HG03432 (cell line): ENCODE data around the gene NOP9.
A peak's percentile ranks its signal among the peaks of the same experiment; 100 is the strongest.

Experiments used
- ATAC-seq: cut with Tn5 transposase; IDR thresholded peaks from one replicate; pipeline ENCODE4 v1.9.1; 2021; ENCODE audit warnings: mild to moderate bottlenecking, moderate library complexity; ENCODE audit not compliant: unreplicated experiment

NOP9 gene

DNA sequence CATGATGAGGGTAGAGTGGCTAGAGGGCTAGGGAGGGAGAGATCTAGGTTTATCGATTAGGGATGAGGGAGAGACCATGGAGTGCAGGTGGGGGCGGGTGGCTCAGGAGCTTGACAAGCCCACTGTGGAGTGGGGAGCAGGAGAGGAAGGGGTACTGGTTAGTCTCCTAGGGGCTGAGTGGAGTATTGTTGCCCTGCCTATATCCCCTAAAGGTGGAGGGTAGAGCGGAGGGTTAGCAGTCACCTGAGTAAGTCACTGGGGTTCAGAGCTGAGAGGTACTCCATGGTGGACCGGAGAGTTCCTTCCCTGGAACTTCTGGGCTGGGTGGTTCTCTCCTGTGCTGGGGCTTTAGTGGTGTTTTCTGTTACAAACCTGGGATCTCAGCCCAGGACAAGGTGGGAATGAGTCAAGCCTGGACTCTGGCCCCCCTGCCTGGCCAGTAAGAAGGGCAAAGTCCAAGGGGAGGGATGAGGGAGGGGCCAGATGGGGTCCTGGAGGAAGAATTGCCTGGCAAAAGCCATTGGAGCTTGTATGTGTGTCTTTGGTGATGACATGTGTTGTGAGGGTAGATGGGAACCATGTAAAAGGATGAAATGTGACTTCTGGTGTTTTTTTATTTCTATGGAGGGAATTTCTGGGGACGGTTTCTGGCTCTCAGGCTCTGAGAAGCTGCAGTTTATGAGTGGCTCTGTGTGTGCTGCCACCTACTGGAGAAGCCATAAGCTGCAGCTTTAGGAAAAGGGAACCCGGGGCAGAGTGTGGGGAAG lies 8.1 kb downstream of the NOP9 start, which contains the start of gene CIDEB:
Gene CIDEB (minus strand): TSS at position 403 of the 767 bp plus-strand sequence. CDS start 119 bp downstream, at position 284.
- peak; percentile 32 for ATAC-seq

DNA sequence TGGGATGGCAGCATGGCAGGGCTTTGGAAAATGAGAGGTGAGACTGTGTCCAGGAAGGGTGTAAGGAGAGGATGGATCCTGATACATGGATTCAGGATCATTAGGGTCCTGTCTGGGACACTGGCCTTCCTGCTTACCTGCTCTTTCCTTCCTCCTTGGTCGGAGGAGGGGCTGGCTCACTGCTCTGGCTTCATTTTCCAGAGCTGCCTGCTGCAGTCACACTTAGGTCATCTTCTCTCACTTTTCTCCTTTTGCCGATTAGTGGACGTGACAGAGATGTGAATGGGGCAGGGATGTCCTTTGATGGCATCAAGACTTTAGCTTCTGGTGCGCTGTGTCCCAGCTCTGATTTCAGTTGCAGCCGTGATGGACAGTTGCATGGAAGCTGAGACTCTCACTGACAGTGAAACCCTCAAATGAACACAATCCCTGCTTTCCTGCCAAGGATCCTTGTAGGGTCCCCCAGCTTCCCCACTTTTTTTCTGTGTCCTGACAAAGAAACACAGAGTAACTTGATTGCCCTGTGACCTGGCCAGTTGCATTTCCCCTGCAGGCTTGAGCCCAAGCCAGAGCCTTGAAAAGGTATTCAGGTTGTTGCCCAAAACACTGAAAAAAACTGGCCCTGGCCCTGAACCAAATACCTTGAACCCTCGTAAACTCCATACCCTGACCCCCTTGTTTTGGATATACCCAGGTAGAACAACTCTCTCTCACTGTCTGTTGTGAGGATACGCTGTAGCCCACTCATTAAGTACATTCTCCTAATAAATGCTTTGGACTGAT lies 8.9 kb downstream of the NOP9 start:
- ATAC-seq: no peak

DNA sequence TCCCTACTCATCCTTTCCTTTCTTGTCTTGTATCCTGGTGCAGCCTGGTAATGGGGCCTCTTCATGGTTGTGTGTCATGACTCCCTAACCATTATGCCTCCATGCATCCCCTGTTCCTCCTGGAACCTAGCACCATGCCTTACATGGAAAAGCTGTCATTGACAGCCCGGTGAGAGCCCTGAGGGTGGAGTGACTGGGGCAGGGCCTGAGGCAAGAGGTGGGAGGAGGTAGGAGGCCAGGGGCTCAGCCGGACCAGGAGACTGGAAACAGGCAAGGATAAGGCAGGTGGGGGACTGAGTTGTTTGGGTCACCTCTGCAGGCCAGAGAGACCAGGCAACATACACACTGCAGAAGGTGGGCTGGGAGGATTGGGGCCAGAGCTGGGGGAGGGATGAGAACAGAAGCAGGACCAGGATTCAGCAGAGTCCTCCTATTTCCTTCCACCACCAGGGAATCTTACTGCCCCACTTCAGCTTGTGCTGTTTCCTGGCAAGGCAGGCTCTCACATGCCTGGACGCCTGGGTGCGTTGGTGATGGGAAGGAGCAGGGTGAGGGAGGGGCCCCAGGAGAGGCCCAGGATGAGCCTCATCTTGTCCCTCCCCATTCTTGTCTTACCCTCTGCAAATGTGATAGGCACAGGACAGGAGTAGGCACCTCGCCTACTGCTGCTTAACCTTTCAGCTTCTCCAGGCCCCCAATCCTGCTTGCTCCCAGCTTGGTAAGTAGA lies 10.1 kb downstream of the NOP9 start, which contains the start of gene LTB4R2:
Gene LTB4R2 (plus strand): TSS at position 603 of the 727 bp plus-strand sequence. CDS start 525 bp downstream, outside the sequence.
- no peak for ATAC-seq

DNA sequence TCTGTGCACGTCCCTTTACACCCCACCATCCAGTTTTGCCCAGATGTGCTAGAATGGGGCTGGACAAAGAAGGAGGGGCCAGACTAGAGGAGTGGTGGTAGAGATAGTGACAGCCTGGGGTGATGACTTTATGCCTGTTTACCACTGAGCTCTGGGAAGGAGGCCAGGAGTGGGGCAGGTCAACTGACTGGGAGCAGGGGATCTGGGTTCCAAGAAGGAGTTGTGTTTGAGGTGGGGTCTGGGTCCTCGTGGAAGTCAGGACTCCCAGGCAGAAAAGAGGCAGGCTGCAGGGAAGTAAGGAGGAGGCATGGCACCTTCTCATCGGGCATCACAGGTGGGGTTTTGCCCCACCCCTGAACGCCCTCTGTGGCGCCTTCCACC lies 10.6 kb downstream of the NOP9 start:
- no peak for ATAC-seq

DNA sequence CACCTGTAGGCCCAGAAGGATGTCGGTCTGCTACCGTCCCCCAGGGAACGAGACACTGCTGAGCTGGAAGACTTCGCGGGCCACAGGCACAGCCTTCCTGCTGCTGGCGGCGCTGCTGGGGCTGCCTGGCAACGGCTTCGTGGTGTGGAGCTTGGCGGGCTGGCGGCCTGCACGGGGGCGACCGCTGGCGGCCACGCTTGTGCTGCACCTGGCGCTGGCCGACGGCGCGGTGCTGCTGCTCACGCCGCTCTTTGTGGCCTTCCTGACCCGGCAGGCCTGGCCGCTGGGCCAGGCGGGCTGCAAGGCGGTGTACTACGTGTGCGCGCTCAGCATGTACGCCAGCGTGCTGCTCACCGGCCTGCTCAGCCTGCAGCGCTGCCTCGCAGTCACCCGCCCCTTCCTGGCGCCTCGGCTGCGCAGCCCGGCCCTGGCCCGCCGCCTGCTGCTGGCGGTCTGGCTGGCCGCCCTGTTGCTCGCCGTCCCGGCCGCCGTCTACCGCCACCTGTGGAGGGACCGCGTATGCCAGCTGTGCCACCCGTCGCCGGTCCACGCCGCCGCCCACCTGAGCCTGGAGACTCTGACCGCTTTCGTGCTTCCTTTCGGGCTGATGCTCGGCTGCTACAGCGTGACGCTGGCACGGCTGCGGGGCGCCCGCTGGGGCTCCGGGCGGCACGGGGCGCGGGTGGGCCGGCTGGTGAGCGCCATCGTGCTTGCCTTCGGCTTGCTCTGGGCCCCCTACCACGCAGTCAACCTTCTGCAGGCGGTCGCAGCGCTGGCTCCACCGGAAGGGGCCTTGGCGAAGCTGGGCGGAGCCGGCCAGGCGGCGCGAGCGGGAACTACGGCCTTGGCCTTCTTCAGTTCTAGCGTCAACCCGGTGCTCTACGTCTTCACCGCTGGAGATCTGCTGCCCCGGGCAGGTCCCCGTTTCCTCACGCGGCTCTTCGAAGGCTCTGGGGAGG lies 11.3 kb downstream of the NOP9 start, which contains the start of gene LTB4R:
Gene LTB4R (plus strand): TSS at position 857 of the 959 bp plus-strand sequence. CDS start 4,150 bp downstream, outside the sequence.
- ATAC-seq: peak; percentile 80

DNA sequence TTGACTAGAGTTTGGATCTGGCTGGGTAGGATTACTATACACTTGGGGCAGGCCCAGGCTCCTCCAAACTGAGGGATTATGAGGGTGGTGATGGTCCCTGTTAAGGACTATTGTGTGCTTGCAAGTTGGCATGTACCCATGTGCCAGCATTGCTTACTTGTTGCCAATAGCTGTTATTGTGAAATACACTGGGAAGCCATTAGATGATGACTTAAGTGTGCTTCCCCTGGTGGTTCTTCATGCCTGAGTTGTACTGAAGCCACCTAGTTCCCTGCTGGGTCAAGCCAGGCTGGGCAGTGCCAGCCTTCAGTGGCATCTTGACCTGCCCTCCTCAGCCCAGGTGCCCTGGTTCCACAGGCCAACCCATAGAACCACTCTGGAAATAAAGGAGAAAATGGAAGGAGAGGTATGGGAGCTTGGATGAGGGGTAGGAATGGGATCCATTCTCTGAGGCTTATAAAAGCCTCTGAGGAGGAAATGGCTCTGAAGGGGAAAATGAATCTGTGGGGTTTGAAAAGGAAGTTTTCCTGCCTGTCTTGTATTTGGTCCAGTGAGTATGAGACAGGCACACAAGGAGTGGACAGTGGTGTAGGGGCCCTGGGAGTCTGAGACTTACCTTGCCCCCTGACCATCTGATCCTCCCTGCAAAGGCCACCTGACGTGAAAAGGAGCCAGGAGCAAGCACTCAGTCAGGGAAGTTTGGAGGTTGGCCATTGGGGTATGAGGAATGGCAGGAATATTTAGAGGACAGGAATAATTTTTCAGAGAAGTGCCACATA lies 12.4 kb downstream of the NOP9 start:
- ATAC-seq: no peak

DNA sequence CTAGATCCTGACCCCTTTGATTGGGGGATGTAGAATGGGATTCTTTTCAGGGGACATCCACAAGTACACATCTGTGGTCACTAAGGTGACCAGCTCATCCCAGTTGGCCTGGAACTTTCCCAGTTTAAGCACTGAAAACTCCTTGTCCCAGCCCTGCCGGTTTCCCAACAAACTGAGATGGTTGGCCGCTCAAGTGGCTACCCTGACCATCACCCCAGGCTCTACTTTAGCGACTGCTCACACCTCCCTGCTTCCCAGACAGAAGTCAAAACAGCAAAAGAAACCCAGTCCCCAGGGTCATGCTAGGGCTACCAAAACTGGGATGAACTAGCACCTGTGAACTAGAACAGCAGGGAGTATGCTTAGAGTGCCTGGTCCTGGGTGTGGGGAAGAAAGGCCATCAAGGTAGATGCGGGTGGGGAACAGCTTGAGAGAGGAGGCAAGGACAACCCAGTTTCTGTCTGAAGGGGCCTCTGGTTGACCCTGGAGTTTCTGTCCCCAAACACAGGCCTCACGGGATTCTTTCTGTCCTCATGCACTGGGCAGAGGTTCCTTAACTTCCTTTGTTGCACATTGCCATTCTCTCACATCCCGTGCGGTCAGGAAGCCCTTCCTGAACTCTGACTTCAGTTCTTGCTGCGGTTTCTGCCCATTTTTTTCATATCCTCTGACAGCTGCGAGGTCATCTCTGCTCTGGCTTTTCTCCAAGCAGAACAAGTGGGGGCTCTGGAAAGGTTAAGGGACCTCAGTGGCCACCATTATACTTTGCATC lies 13.3 kb downstream of the NOP9 start:
- ATAC-seq: no peak

DNA sequence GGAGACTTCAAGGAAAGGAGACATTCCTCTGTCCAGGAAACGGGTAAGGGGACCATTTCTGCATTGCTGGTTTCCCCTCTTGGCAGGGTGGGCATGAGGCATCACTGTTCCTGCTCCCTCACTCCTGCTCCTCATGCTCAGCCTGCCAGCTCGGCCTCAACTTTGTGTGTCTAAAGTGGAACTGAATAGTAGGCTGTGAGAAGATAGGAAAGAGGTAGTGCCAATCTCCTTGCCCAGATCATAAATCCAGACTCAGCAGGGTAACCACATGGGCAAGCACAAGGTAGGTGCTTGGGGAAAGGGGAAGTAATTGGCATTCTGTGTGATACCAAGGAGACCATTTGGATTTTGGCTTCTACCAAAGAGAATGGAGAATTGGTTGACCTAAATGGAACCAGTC lies 14.3 kb downstream of the NOP9 start:
- ATAC-seq: no peak

DNA sequence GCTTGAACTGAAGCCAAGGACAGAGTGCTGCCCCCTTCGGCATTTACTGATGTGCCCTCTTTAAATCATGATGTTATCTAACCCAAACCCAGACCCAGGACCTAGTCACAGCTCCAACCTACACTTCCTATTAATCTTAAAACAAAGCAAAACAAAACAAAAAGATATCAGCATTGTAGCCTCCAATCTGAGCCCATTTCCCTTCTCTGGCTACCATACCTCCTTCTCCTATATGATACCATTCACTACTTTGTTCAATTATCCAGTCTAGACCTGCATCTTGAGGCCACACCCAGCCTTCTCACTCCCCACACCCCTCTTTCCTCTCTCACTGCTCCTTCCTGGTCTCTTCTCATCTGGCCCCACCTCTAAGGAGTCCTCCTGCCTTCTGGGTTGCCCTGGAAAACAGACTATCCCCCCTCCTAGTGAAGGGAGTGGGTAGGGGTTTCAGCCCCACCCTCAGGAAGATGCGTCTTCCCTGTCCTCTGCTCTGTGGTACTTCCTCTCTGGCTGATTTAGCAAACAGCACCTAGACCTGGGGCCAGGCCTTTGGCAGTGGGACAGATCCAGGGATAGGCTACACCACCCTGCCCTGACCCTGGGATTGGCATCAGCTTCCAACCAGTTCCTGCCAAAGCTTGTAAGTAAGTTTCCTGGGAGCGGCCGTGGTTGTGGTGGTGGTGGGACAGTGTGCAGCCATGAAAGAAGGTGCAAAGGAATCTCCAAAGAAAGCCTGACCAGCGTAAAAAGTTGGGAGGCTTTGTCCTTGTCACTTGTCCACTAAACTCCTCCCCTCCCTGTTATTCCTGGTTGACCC lies 14.9 kb downstream of the NOP9 start:
- no peak for ATAC-seq

DNA sequence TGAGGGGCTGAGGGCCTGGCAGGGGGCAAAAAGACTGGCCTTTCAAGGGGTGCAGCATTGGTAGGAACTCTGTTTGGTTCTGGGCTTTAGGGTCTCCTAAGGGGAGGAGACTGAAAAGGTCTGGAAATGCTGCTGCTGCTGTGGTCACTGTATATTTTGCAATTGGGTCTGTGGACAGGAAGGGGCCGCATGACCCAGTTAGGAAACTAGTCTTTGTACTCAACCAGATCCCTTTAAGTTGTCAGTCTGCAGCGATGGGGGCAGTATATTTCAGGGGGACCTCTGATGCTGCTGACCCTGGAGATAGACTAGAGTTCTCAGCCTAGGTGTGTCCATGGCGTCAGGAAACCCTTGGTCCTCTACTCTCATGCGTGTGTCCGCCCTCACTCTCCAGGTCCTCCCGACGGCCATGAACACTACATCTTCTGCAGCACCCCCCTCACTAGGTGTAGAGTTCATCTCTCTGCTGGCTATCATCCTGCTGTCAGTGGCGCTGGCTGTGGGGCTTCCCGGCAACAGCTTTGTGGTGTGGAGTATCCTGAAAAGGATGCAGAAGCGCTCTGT lies 15.7 kb downstream of the NOP9 start:
- no peak for ATAC-seq

DNA sequence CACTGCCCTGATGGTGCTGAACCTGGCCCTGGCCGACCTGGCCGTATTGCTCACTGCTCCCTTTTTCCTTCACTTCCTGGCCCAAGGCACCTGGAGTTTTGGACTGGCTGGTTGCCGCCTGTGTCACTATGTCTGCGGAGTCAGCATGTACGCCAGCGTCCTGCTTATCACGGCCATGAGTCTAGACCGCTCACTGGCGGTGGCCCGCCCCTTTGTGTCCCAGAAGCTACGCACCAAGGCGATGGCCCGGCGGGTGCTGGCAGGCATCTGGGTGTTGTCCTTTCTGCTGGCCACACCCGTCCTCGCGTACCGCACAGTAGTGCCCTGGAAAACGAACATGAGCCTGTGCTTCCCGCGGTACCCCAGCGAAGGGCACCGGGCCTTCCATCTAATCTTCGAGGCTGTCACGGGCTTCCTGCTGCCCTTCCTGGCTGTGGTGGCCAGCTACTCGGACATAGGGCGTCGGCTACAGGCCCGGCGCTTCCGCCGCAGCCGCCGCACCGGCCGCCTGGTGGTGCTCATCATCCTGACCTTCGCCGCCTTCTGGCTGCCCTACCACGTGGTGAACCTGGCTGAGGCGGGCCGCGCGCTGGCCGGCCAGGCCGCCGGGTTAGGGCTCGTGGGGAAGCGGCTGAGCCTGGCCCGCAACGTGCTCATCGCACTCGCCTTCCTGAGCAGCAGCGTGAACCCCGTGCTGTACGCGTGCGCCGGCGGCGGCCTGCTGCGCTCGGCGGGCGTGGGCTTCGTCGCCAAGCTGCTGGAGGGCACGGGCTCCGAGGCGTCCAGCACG lies 16.4 kb downstream of the NOP9 start:
- ATAC-seq: no peak

DNA sequence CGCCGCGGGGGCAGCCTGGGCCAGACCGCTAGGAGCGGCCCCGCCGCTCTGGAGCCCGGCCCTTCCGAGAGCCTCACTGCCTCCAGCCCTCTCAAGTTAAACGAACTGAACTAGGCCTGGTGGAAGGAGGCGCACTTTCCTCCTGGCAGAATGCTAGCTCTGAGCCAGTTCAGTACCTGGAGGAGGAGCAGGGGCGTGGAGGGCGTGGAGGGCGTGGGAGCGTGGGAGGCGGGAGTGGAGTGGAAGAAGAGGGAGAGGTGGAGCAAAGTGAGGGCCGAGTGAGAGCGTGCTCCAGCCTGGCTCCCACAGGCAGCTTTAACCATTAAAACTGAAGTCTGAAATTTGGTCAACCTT lies 16.9 kb downstream of the NOP9 start:
- ATAC-seq: no peak

DNA sequence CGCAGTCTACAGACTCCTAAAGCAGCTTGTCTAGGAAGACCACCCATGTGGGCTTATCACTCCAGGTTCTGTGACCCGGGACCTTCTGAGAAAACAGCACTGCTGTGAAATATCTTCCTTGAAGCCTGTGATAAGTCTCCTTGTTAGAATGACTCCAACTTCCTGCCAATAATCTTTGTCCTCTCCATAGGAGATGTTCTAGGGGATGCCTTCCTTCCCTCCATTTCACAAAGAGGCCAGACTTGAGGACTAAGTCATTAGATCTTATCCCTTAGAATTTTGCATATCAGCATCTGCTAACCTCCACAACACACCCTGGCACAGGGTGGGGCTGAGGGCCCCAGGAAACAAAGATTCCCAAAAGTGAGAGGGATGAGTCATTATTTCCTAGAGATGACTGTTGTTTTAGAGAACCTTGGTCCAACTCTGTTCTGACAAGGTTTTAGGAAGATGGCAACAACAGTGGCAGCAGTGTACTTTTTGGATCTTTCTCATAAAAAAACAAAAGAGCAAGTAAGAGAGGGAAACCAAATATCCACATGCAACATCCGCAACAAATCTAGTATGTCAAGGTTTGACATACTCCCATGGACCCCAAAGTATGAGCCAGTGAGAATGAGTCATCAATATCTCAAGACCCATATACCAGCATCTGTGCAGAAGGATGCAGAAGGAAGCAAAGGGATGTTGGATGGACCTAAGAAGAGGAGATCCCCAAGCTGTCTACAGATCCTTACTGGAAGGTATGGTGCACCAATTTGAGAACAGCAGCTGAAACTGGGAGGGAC lies 17.7 kb downstream of the NOP9 start:
- no peak for ATAC-seq

DNA sequence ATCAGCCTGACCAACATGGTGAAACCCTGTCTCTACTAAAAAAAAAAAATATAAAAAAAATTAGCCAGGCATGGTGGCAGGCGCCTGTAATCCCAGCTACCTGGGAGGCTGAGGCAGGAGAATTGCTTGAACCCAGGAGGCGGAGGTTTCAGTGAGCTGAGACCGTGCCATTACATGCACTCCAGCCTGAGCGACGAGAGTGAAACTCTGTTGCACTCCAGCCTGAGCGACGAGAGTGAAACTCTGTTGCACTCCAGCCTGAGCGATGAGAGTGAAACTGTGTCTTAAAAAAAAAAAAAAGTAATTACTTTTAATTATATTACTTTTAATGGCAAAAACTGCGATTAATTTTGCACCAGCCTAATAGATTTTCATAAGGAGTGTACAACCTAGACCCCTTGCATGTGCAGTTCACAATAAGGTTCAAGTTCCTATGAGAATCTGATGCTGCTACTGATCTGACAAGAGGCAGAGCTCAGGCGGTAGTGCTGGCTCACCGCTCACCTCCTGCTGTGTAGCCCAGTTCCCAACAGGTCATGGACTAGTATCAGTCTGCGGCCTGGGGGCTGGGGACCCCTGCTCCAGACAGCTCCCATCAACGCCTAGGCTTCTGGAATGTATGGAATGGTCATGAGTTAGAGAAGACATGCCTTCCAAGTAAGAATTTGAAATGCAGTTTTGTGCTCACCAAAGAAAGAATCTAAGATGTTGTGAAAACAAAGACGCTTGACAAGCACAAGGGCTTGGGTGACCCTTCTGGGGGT lies 21.7 kb downstream of the NOP9 start:
- no peak for ATAC-seq

DNA sequence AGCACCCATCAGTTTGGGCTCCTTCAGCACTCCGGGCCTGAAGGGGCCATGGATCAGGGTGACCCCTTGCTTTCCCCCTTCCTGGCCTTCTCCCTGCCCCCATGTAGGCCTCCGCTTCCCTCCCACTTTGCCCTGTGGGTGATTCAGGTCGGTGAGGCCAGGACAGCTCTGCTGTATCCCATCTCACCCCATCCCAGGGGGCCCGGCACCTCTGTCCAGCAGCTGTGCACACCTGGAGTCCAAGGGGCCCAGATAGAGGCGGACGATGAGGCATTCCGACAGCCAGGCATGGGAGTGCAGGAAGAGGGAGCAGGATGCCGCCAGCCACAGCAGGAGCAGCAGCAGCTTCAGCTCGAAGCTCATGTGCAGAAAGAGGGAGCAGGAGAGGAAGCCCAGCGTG lies 23.0 kb downstream of the NOP9 start:
- no peak for ATAC-seq
